GM12878 (cell line): ENCODE measurements around the gene AGRN. TPM values are rescaled to one million over a fixed set of nuclear protein-coding genes. Genes with fewer than 3 reads are reported as not detected.

ENCODE experiments used
- CREB1 ChIP-seq: IDR thresholded peaks from 2 replicates; pipeline ENCODE4 v1.6.1; 2012; ENCODE audit warnings: low read depth, mild to moderate bottlenecking, inconsistent platforms
- CREM ChIP-seq: IDR thresholded peaks from 2 replicates; pipeline ENCODE4 v1.6.1; 2014; ENCODE audit warnings: antibody characterized with exemption, low read depth
- CUX1 ChIP-seq: IDR thresholded peaks from 2 replicates; pipeline ENCODE4 v1.6.1; 2012; ENCODE audit warnings: improper control_type of control experiment, low read depth, low read length; ENCODE audit not compliant: insufficient replicate concordance
- GATAD2B ChIP-seq: fragments of 450-650 bp; conservative IDR thresholded peaks from 2 replicates; pipeline ENCODE4 v1.6.1; 2017; ENCODE audit warnings: low read depth, mild to moderate bottlenecking, moderate library complexity
- HDAC6 ChIP-seq: fragments of 200-600 bp; sonication (generic); IDR thresholded peaks from one replicate; pipeline ENCODE4 v1.8.0; 2017; ENCODE audit warnings: antibody characterized with exemption; ENCODE audit not compliant: unreplicated experiment
- LARP7 ChIP-seq: fragments of 450-650 bp; IDR thresholded peaks from 2 replicates; pipeline ENCODE4 v1.6.1; 2017; ENCODE audit warnings: mild to moderate bottlenecking
- MAX ChIP-seq: IDR thresholded peaks from 2 replicates; pipeline ENCODE4 v1.6.1; 2012; ENCODE audit warnings: low read depth, low read length, improper control_type of control experiment
- MTA3 ChIP-seq: IDR thresholded peaks from 2 replicates; pipeline ENCODE4 v1.6.1; 2012; ENCODE audit warnings: low read length, inconsistent platforms, borderline replicate concordance
- NFYA ChIP-seq: IDR thresholded peaks from 2 replicates; pipeline ENCODE4 v1.6.1; 2011; ENCODE audit warnings: low read depth, mild to moderate bottlenecking, low read length, improper control_type of control experiment, borderline replicate concordance
- PKNOX1 ChIP-seq: fragments of 450-650 bp; IDR thresholded peaks from 2 replicates; pipeline ENCODE4 v1.6.1; 2016; ENCODE audit warnings: mild to moderate bottlenecking
- POLR2AphosphoS5 ChIP-seq: IDR thresholded peaks from 2 replicates; pipeline ENCODE4 v1.6.1; 2011; ENCODE audit warnings: mild to moderate bottlenecking, low read length, inconsistent platforms
- SRF ChIP-seq, 2 experiments: IDR thresholded peaks; 2 replicates each; pipeline ENCODE4 v1.6.1; 2011; ENCODE audit warnings: low read depth in 2 of 2, low read length in 2 of 2, mild to moderate bottlenecking in 1 of 2, moderate library complexity in 1 of 2
- SUPT20H ChIP-seq: IDR thresholded peaks from 2 replicates; pipeline ENCODE4 v1.6.1; 2011; ENCODE audit warnings: low read depth, mild to moderate bottlenecking, low read length, moderate library complexity, borderline replicate concordance; ENCODE audit not compliant: control insufficient read depth
- ZBTB11 ChIP-seq: fragments of 450-650 bp; formaldehyde crosslinking; IDR thresholded peaks from 2 replicates; pipeline ENCODE4 v1.5.0; 2022; ENCODE audit warnings: mild to moderate bottlenecking, missing genetic modification characterization
- ZBTB4 ChIP-seq: fragments of 450-650 bp; formaldehyde crosslinking; IDR thresholded peaks from 2 replicates; pipeline ENCODE4 v1.4.0; 2022; ENCODE audit warnings: mild to moderate bottlenecking, moderate library complexity
- ZNF217 ChIP-seq: fragments of 450-650 bp; IDR thresholded peaks from 2 replicates; pipeline ENCODE4 v1.6.1; 2017; ENCODE audit warnings: antibody characterized with exemption, mild to moderate bottlenecking
- polyA plus RNA-seq, 11 experiments: library from polyadenylated mRNA; depleted of rRNA in 4 of 11; unstranded in 6 of 11; stranded (reverse) in 5 of 11; fragments of >200 nt; fragmentation: Nextera tagmentation in 4 of 11; fragmentation: Illumina TruSeq in 1 of 11; extraction: Ambion mirVana in 4 of 11; extraction: Trizol in 1 of 11; gene quantifications; 1 replicate in 1 of 11; 2 replicates in 10 of 11; pipeline versions ENCODE4 v1.2.1 to v1.2.3, GENCODE V29; 2011 to 2016; ENCODE audit warnings: inconsistent platforms in 2 of 11, missing spikeins in 2 of 11, low read depth in 1 of 11
- total RNA-seq, 4 experiments: library from RNA; depleted of rRNA in 3 of 4; stranded (reverse); fragments of >200 nt in 3 of 4; fragmentation: Illumina TruSeq in 1 of 4; extraction: Trizol in 1 of 4; gene quantifications; 2 replicates each; pipeline versions ENCODE4 v1.2.1 to v1.2.3, GENCODE V29; 2013 to 2021

The AGRN gene
- total and polyA plus RNA-seq, 10 of the 15 experiments (the other 5 are each of a cell fraction or from before 2014, with no cell fraction given) = 0.02 to 41.8 (median 4.1) TPM

GRCh38 chr1:1000357-1001056 is 19.4 kb upstream of the AGRN start (continued):
- no peak for TF ChIP-seq CUX1
- no peak for TF ChIP-seq MTA3
- no peak for TF ChIP-seq PKNOX1
- no peak; the same call in 1 of the 2 replicates for TF ChIP-seq ZNF217
- TF ChIP-seq GATAD2B = peak; percentile 65
- TF ChIP-seq POLR2AphosphoS5 = peak; percentile 27; the same call in 1 of the 2 replicates
- TF ChIP-seq ZBTB11 (CRISPR knock-in tag) = 0 out of 2 replicates have a peak, but pooled peaks have one; percentile 14
- TF ChIP-seq MAX = peak; percentile 75; the same call in 1 of the 2 replicates
- TF ChIP-seq SUPT20H = no peak
- TF ChIP-seq CREB1 = peak; percentile 99
- TF ChIP-seq SRF (IDR thresholded peaks at IDR 0.05; ENCODE audit: low read depth in 2 of 2, low read length in 2 of 2) = no peak
- no peak for TF ChIP-seq HDAC6
- peak; percentile 99 for TF ChIP-seq CREM
- no peak for TF ChIP-seq NFYA
- peak; percentile 85; the same call in 1 of the 2 replicates for TF ChIP-seq ZBTB4 (CRISPR knock-in tag)
- peak; percentile 52 for TF ChIP-seq LARP7
